GM19238 (cell line): Measurements from ENCODE around the gene DPY30.
"Not testable (repeated sequence)": the region's sequence is repeated elsewhere in the genome, so short reads cannot be mapped to it uniquely, and the experiment has no call there.

ENCODE experiments used
- DNase-seq: peaks from one replicate; pipeline ENCODE4 v3.0.0; 2011; ENCODE audit warnings: low spot score; ENCODE audit not compliant: insufficient read length

The DPY30 gene

GRCh38 chr2:32039447-32040219, at the start of gene DPY30:
TSS of gene DPY30 (minus strand) at chr2:32039805. CDS start at chr2:32039456, 349 bp downstream.
- DNase-seq: peak; percentile 84

GRCh38 chr2:32074134-32074506, 34.5 kb upstream of the DPY30 start:
- DNase-seq: no peak

GRCh38 chr2:32067549-32067948, 27.9 kb upstream of the DPY30 start:
- DNase-seq: no peak

GRCh38 chr2:32064713-32065112, 25.1 kb upstream of the DPY30 start:
- no peak for DNase-seq

GRCh38 chr2:32064021-32064601, 24.5 kb upstream of the DPY30 start:
- peak; percentile 14 for DNase-seq

- DNase-seq: peak; percentile 95
Observed at GRCh38 chr2:32063310-32064020, 23.9 kb upstream of the DPY30 start, which contains the start of gene SPAST. TSS of gene SPAST (plus strand) at chr2:32063556. CDS start at chr2:32063832, 276 bp downstream.

- DNase-seq: no peak
Observed at GRCh38 chr2:32061973-32062861, 22.6 kb upstream of the DPY30 start.

GRCh38 chr2:32061430-32061829, 21.8 kb upstream of the DPY30 start:
- DNase-seq: no peak

GRCh38 chr2:32060266-32060665, 20.7 kb upstream of the DPY30 start:
- DNase-seq: no peak

- DNase-seq: no peak
Observed at GRCh38 chr2:32058130-32058529, 18.5 kb upstream of the DPY30 start.

GRCh38 chr2:32054583-32054982, 15.0 kb upstream of the DPY30 start:
- not testable (repeated sequence) for DNase-seq

- no peak for DNase-seq
Observed at GRCh38 chr2:32051836-32052439, 12.3 kb upstream of the DPY30 start.

GRCh38 chr2:32043561-32043960, 4.0 kb upstream of the DPY30 start:
- DNase-seq: no peak

- DNase-seq: not testable (repeated sequence)
Observed at GRCh38 chr2:32034198-32034887, 5.3 kb downstream of the DPY30 start.

GRCh38 chr2:32018789-32019482, 20.7 kb downstream of the DPY30 start:
- not testable (repeated sequence) for DNase-seq

- DNase-seq: no peak
Observed at GRCh38 chr2:32012872-32013271, 26.7 kb downstream of the DPY30 start.

- DNase-seq: no peak
Observed at GRCh38 chr2:32011485-32011960, 28.1 kb downstream of the DPY30 start.

- peak; percentile 91 for DNase-seq
Observed at GRCh38 chr2:32010670-32011484, 28.7 kb downstream of the DPY30 start, which contains the start of gene MEMO1. TSS of gene MEMO1 (minus strand) at chr2:32011008. CDS start at chr2:32010247, 761 bp downstream.
